Heart right ventricle (tissue), 16 donors: ENCODE measurements around the gene BAD. TPM values are rescaled to one million over a fixed set of nuclear protein-coding genes. Genes with fewer than 3 reads are reported as not detected.

Experiments used
- ATAC-seq, 8 donors: fragments of 200-7000 bp; cut with Tn5 transposase; one replicate each; pipeline ENCODE4 v1.9.1; 2020; ENCODE audit warnings: mild to moderate bottlenecking in 8 of 8, moderate library complexity in 8 of 8, moderate number of reproducible peaks in 1 of 8
- DNase-seq, 2 donors: peaks; one replicate each; pipeline ENCODE4 v3.0.0-alpha.2; 2020
- H3K27ac ChIP-seq, 10 donors: fragments of 200-600 bp; sonication (generic) in 2 of 10; one replicate each; pipeline versions ENCODE4 v1.5.0 to v1.8.0; 2020 to 2022; ENCODE audit warnings: mild to moderate bottlenecking in 3 of 10
- H3K27me3 ChIP-seq, 7 donors: fragments of 200-600 bp; one replicate each; pipeline ENCODE4 v1.8.0; 2021 to 2022; ENCODE audit warnings: mild to moderate bottlenecking in 2 of 7
- H3K36me3 ChIP-seq, 9 donors: fragments of 200-600 bp; sonication (generic) in 1 of 9; one replicate each; pipeline versions ENCODE4 v1.5.0 to v1.8.0; 2020 to 2022; ENCODE audit warnings: mild to moderate bottlenecking in 2 of 9
- H3K4me1 ChIP-seq, 9 donors: fragments of 200-600 bp; sonication (generic) in 1 of 9; one replicate each; pipeline versions ENCODE4 v1.5.0 to v1.8.0; 2020 to 2022; ENCODE audit warnings: mild to moderate bottlenecking in 4 of 9
- H3K4me3 ChIP-seq, 10 donors: fragments of 200-600 bp; sonication (generic) in 2 of 10; one replicate each; pipeline versions ENCODE4 v1.5.0 to v1.8.0; 2020 to 2022; ENCODE audit warnings: mild to moderate bottlenecking in 7 of 10, moderate library complexity in 2 of 10
- H3K9me3 ChIP-seq, 11 donors: fragments of 200-600 bp in 10 of 11; sonication (generic) in 2 of 11; one replicate each; pipeline versions ENCODE4 v1.5.0 to v1.8.0; 2013 to 2022; ENCODE audit warnings: mild to moderate bottlenecking in 2 of 11, control low read depth in 1 of 11, moderate library complexity in 1 of 11
- WGBS, 2 donors: extraction: QIAGEN DNeasy Blood & Tissue Kit; methylation state at CpG; one replicate each; pipeline ENCODE4 v1.1.7; 2013; ENCODE audit warnings: inconsistent platforms in 1 of 2; 5-methylcytosine and 5-hydroxymethylcytosine counted together
- intact Hi-C, 10 donors: fragments of 100-400 bp; cut with DNase I; formaldehyde crosslinking; loops; one replicate each; pipeline versions ENCODE4 v1.11.1 to v1.14.2; 2022
- polyA plus RNA-seq, 2 donors: library from polyadenylated mRNA; stranded (reverse); fragments of 200-250 nt; gene quantifications; one replicate each; pipeline ENCODE4 v1.2.3, GENCODE V29; 2013
- total RNA-seq, 10 donors: library from RNA; stranded (reverse); fragmentation: NEBNext Ultra II Directional in 3 of 10; extraction: Animal tissue kit (Norgen Biotek cat#: 25700) in 3 of 10; gene quantifications; one replicate each; pipeline versions ENCODE4 v1.2.1 to v1.2.4, GENCODE V29; 2021 to 2023
- TF ChIP-seq, protein P1 (sequence below), 9 donors: fragments of 200-600 bp; sonication (generic) in 2 of 9; IDR thresholded peaks; one replicate each; pipeline versions ENCODE4 v1.5.0 to v1.8.0; 2021 to 2022; ENCODE audit warnings: antibody characterized with exemption in 9 of 9, mild to moderate bottlenecking in 5 of 9, moderate library complexity in 1 of 9
- donor health status: Arrhythmogenic right ventricular cardiomyopathy.
- donor health status: ischemic (EF 13 %, LVEDD 7.1; RV severe dilation, severe dysfunction).
- donor health status: healthy with polysubstance abuse.
- donor health status: DM: no; HTN: yes; CAD: no.
- donor health status: DM: no; HTN: no; CAD: no.
- donor health status: ischemic (EF 25% LVEDD 6.9; RV normal size, moderate dysfunction).
- donor health status: ischemic (EF 25% LVEDD 5.7; RV mildly dilated, moderate dysfunction).
- donor health status: healthy.
- donor health status: DM: yes; HTN: yes; CAD: no.
- donor health status: Ischemic cardiomyopathy.
- donor health status: ischemic (EF 35%, LVEDD 5.7; RV mildly dilated, moderate dysfunction).
- donor health status: nonischemic (EF 11% LVEDD 7.7; RV severe dilation, severe dysfunction).
- donor health status: DM: yes; HTN: yes; CAD: no.
- donor health status: PGD.
- donor health status: ischemic (EF 29% LVEDD 5.4; RV normal size, mild dysfunction).
- donor health status: nonischemic (EF 23%, LVEDD 6.1; RV moderate dilation, normal function).

Gene BAD
- total and polyA plus RNA-seq, 12 donors, result 40.7 to 106 (median 58.9) TPM

GRCh38 chr11:64239662-64240434, 44.6 kb downstream of the BAD start:
- TF ChIP-seq, protein P1, sequence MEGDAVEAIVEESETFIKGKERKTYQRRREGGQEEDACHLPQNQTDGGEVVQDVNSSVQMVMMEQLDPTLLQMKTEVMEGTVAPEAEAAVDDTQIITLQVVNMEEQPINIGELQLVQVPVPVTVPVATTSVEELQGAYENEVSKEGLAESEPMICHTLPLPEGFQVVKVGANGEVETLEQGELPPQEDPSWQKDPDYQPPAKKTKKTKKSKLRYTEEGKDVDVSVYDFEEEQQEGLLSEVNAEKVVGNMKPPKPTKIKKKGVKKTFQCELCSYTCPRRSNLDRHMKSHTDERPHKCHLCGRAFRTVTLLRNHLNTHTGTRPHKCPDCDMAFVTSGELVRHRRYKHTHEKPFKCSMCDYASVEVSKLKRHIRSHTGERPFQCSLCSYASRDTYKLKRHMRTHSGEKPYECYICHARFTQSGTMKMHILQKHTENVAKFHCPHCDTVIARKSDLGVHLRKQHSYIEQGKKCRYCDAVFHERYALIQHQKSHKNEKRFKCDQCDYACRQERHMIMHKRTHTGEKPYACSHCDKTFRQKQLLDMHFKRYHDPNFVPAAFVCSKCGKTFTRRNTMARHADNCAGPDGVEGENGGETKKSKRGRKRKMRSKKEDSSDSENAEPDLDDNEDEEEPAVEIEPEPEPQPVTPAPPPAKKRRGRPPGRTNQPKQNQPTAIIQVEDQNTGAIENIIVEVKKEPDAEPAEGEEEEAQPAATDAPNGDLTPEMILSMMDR (IDR thresholded peaks at IDR 0.05), result no peak
- Histone ChIP-seq H3K9me3 (no peaks in the 10 kb centered on the region), H3K36me3 (peaks cover 0 to 49% (median 14%) of the 10 kb centered on the region in 9 donors), H3K27me3 (no peaks in the 10 kb centered on the region), H3K4me3 (peak overlapping the region; percentile 33 to 99 (median 88)), H3K27ac (peak overlapping the region; percentile 90 to 100 (median 98)), H3K4me1 (peaks cover 13 to 68% (median 35%) of the 10 kb centered on the region in 9 donors)
- intact Hi-C loops, result loop anchor here in 1 of 10 donors (2.0 kb wide), 1 partner anchor 31 kb away; no protein-coding TSS in a partner anchor
- WGBS, 2 donors, result 85 to 87% methylated on average over 11 of the region's 11 CpGs
- DNase-seq (no peak), ATAC-seq (no peak)

DNA sequence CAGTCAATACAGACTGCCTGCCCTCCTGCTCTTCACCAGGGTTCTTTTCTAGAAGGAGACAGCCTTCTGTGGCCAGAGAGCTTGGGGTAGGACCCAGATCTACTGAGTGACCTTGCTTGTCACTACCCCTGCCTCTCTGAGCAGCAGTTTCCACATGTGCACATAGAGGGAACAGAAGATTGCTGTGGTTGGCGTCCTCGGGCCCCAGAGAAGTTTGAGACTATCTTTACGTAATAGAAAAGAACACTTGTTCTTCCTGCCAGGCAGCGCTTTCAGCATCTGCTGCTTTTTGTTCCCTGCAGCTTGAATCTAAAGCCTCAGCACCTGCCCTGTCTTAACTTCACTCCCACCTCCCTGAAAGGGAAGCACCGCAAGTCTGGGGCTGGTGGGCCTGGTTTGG, 45.5 kb downstream of the BAD start:
- Histone ChIP-seq H3K36me3 (peaks cover 0 to 42% (median 10%) of the 10 kb centered on the region in 9 donors), H3K4me1 (peaks cover 13 to 67% (median 36%) of the 10 kb centered on the region in 9 donors)

DNA sequence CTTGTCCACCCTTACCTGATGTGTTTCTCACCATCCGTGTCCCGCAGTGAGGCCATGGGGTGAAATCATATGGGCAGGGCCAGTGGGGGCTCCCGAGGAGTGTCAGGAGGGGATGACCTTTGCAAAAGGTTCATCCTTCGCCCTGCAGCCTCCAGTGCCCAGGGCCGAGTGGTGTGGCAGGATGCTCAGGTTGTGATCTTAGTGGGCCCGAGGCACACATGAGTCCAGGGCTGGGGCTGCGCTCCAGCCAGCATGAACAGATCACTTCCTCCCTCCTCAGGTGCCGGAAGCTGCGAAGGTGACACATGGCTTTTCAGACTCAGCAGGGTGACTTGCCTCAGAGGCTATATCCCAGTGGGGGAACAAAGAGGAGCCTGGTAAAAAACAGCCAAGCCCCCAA, 46.4 kb downstream of the BAD start:
- Histone ChIP-seq H3K27ac (peak overlapping the region in 6 of 10 donors; percentile 10 to 99 (median 24)), H3K4me1 (peaks cover 13 to 68% (median 42%) of the 10 kb centered on the region in 9 donors), H3K27me3 (no peaks in the 10 kb centered on the region), H3K9me3 (no peaks in the 10 kb centered on the region), H3K4me3 (no peak overlapping the region), H3K36me3 (peaks cover 0 to 32% (median under 1%) of the 10 kb centered on the region in 9 donors)
- ATAC-seq (no peak), DNase-seq (no peak)
- intact Hi-C loops, result no loop called here
- WGBS, 2 donors, result 91 to 94% methylated on average over 9 of the region's 9 CpGs
- TF ChIP-seq, protein P1 (IDR thresholded peaks at IDR 0.05), result no peak

More for the DNA sequence above, 45.5 kb downstream of the BAD start:
- 81 to 91% methylated on average over 5 of the region's 5 CpGs for WGBS, 2 donors
- DNase-seq, result no peak
- no peaks in the 10 kb centered on the region for H3K9me3 ChIP-seq
- no peaks in the 10 kb centered on the region for H3K27me3 ChIP-seq
- no peak for ATAC-seq
- peak overlapping the region in 7 of 10 donors; percentile 6 to 100 (median 98) for H3K27ac ChIP-seq
- no peak overlapping the region for H3K4me3 ChIP-seq
- TF ChIP-seq, protein P1 (IDR thresholded peaks at IDR 0.05), result no peak
- intact Hi-C loops, result no loop called here

GRCh38 chr11:64237484-64237951, 46.9 kb downstream of the BAD start:
- Histone ChIP-seq H3K27me3 (no peaks in the 10 kb centered on the region), H3K36me3 (peaks cover 0 to 30% (median 0%) of the 10 kb centered on the region in 9 donors), H3K9me3 (no peaks in the 10 kb centered on the region), H3K4me1 (peaks cover 10 to 64% (median 37%) of the 10 kb centered on the region in 9 donors), H3K4me3 (no peak overlapping the region), H3K27ac (peak overlapping the region in 6 of 10 donors; percentile 10 to 99 (median 26))
- DNase-seq (no peak), ATAC-seq (no peak)
- TF ChIP-seq, protein P1 (IDR thresholded peaks at IDR 0.05), result no peak
- WGBS, 2 donors, result 67% methylated on average over 12 of the region's 12 CpGs
- intact Hi-C loops, result no loop called here
